ENCODE data around the gene DDA1. TPM values are rescaled to one million over a fixed set of nuclear protein-coding genes. Genes with fewer than 3 reads are reported as not detected.

DDA1 gene
- total and polyA plus RNA-seq, 9 of the 15 experiments (the other 6 are each of a cell fraction or from before 2014, with no cell fraction given): 1.4 to 83.8 (median 33.8) TPM

- TF ChIP-seq ZBTB2 (IDR thresholded peaks at IDR 0.05) (0 out of 2 replicates have a peak, but pooled peaks have one; percentile 56), RBM34 (IDR thresholded peaks at IDR 0.05; ENCODE audit: borderline replicate concordance, insufficient read depth, low read length) (no peak), ZNF79 (CRISPR knock-in tag; IDR thresholded peaks at IDR 0.05; ENCODE audit: low read depth) (no peak), POLR2A (conservative IDR thresholded peaks at IDR 0.05) (peak; percentile 80), CREM (IDR thresholded peaks at IDR 0.05; ENCODE audit: low read depth) (peak; percentile 85), POLR2AphosphoS5 (IDR thresholded peaks at IDR 0.05; ENCODE audit: control insufficient read depth, insufficient read depth, low read depth, low read length) (no peak), CBX5 (IDR thresholded peaks at IDR 0.05; ENCODE audit: borderline replicate concordance, low read depth) (no peak), CCAR2 (IDR thresholded peaks at IDR 0.05; ENCODE audit: low read depth, low read length) (no peak), TCF3 (CRISPR knock-in tag; IDR thresholded peaks at IDR 0.05) (no peak), ATF7 (IDR thresholded peaks at IDR 0.05) (peak; percentile 82; the same call in 1 of the 2 replicates), SIRT6 (IDR thresholded peaks at IDR 0.05; ENCODE audit: low read depth, low read length) (no peak), ZNF785 (CRISPR knock-in tag; IDR thresholded peaks at IDR 0.05) (no peak), SMC3 (conservative IDR thresholded peaks at IDR 0.05; ENCODE audit: insufficient read depth, low read depth, low read length) (no peak), RBM14 (IDR thresholded peaks at IDR 0.05; ENCODE audit: borderline replicate concordance, insufficient read depth, low read depth, low read length) (no peak), PPARD (CRISPR knock-in tag; IDR thresholded peaks at IDR 0.05) (no peak), NRF1 (conservative IDR thresholded peaks at IDR 0.05 in 1 of 2, IDR thresholded peaks at IDR 0.05 in 1 of 2) (peak in 1 of 2 experiments; percentile 74), TAL1 (IDR thresholded peaks at IDR 0.05) (no peak), GMEB1 (CRISPR knock-in tag; IDR thresholded peaks at IDR 0.05) (no peak), MYNN (IDR thresholded peaks at IDR 0.05) (no peak), MYNN (CRISPR knock-in tag; IDR thresholded peaks at IDR 0.05) (no peak)
- TF ChIP-seq, protein P1, sequence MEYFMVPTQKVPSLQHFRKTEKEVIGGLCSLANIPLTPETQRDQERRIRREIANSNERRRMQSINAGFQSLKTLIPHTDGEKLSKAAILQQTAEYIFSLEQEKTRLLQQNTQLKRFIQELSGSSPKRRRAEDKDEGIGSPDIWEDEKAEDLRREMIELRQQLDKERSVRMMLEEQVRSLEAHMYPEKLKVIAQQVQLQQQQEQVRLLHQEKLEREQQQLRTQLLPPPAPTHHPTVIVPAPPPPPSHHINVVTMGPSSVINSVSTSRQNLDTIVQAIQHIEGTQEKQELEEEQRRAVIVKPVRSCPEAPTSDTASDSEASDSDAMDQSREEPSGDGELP (CRISPR knock-in tag; IDR thresholded peaks at IDR 0.05; ENCODE audit: borderline replicate concordance): peak; percentile 82
- TF ChIP-seq, protein P2, sequence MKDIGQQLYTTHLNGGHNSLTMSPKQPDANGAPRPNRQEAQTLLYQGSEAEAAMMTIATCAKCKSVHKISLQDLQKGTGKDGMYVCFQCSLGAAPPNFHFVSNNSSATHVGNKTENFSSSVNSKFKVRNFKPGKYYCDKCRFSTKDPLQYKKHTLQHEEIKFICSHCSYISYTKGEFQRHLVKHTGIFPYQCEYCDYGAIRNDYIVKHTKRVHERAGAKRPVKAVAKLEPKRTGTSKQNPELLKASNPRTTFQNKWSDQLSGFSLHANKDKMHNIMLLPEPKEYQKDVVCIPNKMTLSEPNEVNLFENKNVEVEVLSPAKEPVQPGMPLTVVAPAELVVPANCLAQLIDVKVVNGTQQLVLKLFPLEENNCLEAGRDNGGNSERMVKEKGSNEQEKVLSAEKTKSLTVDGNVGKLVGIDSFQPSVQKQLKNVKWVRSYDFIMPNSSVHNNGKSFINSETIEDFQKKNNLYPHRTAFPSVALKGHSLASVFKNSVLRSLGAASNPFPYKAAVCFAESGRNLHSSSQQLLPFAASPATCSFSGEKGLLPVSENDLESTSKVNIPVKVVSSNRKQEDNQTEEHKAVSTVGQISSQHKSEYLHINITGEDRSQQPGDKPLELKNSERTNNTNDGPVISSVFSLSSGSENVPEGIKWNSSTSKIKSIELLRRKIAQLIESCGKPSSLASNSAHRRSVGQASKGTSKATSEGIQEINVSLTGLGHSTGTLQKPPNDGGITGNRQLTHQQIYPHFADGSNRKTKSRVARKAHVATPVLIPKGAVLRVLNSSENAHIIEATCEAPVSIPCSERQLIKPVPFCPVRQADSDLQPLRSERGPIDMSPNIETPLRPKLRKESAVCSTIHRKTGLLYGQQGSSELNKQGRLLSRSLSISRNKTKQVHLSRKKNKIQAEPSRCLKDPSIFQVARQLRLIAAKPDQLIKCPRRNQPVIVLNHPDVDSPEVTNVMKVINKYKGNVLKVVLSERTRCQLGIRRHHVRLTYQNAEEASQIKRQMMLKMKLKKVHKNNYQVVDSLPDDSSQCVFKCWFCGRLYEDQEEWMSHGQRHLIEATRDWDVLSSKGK (CRISPR knock-in tag; IDR thresholded peaks at IDR 0.05): no peak
Measured at GRCh38 chr19:17309198-17309964, at the start of gene DDA1 (continued).

All from K562 (cell line).